GM23248 (cell line): ENCODE measurements around the gene MEGF9. TPM values are rescaled to one million over a fixed set of nuclear protein-coding genes. Genes with fewer than 3 reads are reported as not detected.

Source experiments
- DNase-seq: peaks from one replicate; pipeline ENCODE4 v3.0.0-alpha.2; 2015
- H2AFZ ChIP-seq: fragments of 200-600 bp; sonication (generic); 2 replicates; pipeline ENCODE4 v1.6.1; 2016; ENCODE audit warnings: antibody characterized with exemption
- H3F3A ChIP-seq: fragments of 200-600 bp; sonication (generic); 2 replicates; pipeline ENCODE4 v1.6.1; 2016; ENCODE audit warnings: mild to moderate bottlenecking, antibody characterized with exemption, mixed run types; ENCODE audit not compliant: insufficient read depth
- H3K27ac ChIP-seq: fragments of 200-600 bp; sonication (generic); 2 replicates; pipeline ENCODE4 v1.5.1; 2016; ENCODE audit warnings: mild to moderate bottlenecking
- H3K27me3 ChIP-seq: fragments of 200-600 bp; sonication (generic); replicated peaks from 2 replicates; pipeline ENCODE4 v1.6.1; 2016; ENCODE audit warnings: mild to moderate bottlenecking; ENCODE audit not compliant: insufficient read depth
- H3K36me3 ChIP-seq: fragments of 200-600 bp; sonication (generic); 2 replicates; pipeline ENCODE4 v1.6.1; 2016; ENCODE audit warnings: low read depth, mild to moderate bottlenecking
- H3K4me1 ChIP-seq: fragments of 200-600 bp; sonication (generic); 2 replicates; pipeline ENCODE4 v1.6.1; 2016; ENCODE audit warnings: mild to moderate bottlenecking; ENCODE audit not compliant: insufficient read depth
- H3K4me2 ChIP-seq: fragments of 200-600 bp; sonication (generic); one replicate; pipeline ENCODE4 v1.6.1; 2016; ENCODE audit warnings: mild to moderate bottlenecking; ENCODE audit not compliant: unreplicated experiment
- H3K4me3 ChIP-seq: fragments of 200-600 bp; sonication (generic); 2 replicates; pipeline ENCODE4 v1.5.1; 2016; ENCODE audit warnings: mild to moderate bottlenecking
- H3K79me2 ChIP-seq: fragments of 200-600 bp; sonication (generic); 2 replicates; pipeline ENCODE4 v1.6.1; 2016; ENCODE audit warnings: mild to moderate bottlenecking; ENCODE audit not compliant: insufficient read depth
- H3K9ac ChIP-seq: fragments of 200-600 bp; sonication (generic); 2 replicates; pipeline ENCODE4 v1.6.1; 2016; ENCODE audit warnings: mild to moderate bottlenecking
- H3K9me2 ChIP-seq: fragments of 200-600 bp; sonication (generic); 2 replicates; pipeline ENCODE4 v1.6.1; 2016; ENCODE audit warnings: mixed run types, mild to moderate bottlenecking, moderate library complexity; ENCODE audit not compliant: insufficient read depth
- H3K9me3 ChIP-seq: fragments of 200-600 bp; sonication (generic); one replicate; pipeline ENCODE4 v1.6.1; 2017; ENCODE audit warnings: low read depth
- H4K20me1 ChIP-seq: fragments of 200-600 bp; sonication (generic); 2 replicates; pipeline ENCODE4 v1.6.0; 2016; ENCODE audit not compliant: insufficient read depth
- EZH2 ChIP-seq: fragments of 200-600 bp; sonication (generic); IDR thresholded peaks from 2 replicates; pipeline ENCODE4 v1.6.1; 2018; ENCODE audit warnings: antibody characterized with exemption, mild to moderate bottlenecking; ENCODE audit not compliant: insufficient read depth, poor library complexity, severe bottlenecking
- EZH2phosphoT487 ChIP-seq: fragments of 200-600 bp; sonication (generic); IDR thresholded peaks from 2 replicates; pipeline ENCODE4 v1.6.1; 2018; ENCODE audit warnings: antibody characterized with exemption, moderate library complexity, mild to moderate bottlenecking, low read depth; ENCODE audit not compliant: insufficient read depth
- WGBS, 2 experiments: methylation state at CpG; one replicate each; pipeline ENCODE4 v1.1.6; 2015 to 2017; ENCODE audit warnings: low lambda C conversion rate in 2 of 2, low coverage in 1 of 2; ENCODE audit errors: missing lambda C conversion rate in 2 of 2; 5-methylcytosine and 5-hydroxymethylcytosine counted together
- in situ Hi-C: fragments of 300-500 bp; cut with MboI; formaldehyde crosslinking; loops from 2 replicates; pipeline ENCODE4 v1.15.0; 2020
- polyA plus RNA-seq: library from polyadenylated mRNA; unstranded; fragments of >200 nt; fragmentation: Nextera tagmentation; extraction: Ambion mirVana; gene quantifications from 2 replicates; pipeline ENCODE4 v1.2.1, GENCODE V29; 2016
- total RNA-seq: library from RNA; depleted of rRNA; stranded (reverse); fragments of >200 nt; shearing (Covaris generic); gene quantifications from 2 replicates; pipeline ENCODE4 v1.2.3, GENCODE V29; 2014

The MEGF9 gene
- total and polyA plus RNA-seq, 2 experiments from 2014 or later: 2.1 to 3.8 TPM

- no peaks in the 10 kb centered on the region for H3K9me3 ChIP-seq
- in situ Hi-C loops: no loop called here
- H3K4me3 ChIP-seq: no peak overlapping the region
- no peaks in the 10 kb centered on the region for H3K27me3 ChIP-seq
- peaks cover 21% of the 10 kb centered on the region for H3K4me1 ChIP-seq
- H3K27ac ChIP-seq: no peak overlapping the region
- peaks cover 10% of the 10 kb centered on the region for H3F3A ChIP-seq
- no peak for DNase-seq
- H4K20me1 ChIP-seq: no peaks in the 10 kb centered on the region
- H3K36me3 ChIP-seq: no peaks in the 10 kb centered on the region
- TF ChIP-seq EZH2phosphoT487 (no peak), EZH2 (no peak)
- no peak overlapping the region for H3K9ac ChIP-seq
- no peaks in the 10 kb centered on the region for H3K79me2 ChIP-seq
- no peaks in the 10 kb centered on the region for H3K9me2 ChIP-seq
- H2AFZ ChIP-seq: no peak overlapping the region
- 97 to 100% methylated on average over 1 of the region's 1 CpG for WGBS, 2 experiments
- H3K4me2 ChIP-seq: no peak overlapping the region
These were observed 92.3 kb downstream of the MEGF9 start for GRCh38 chr9:120621941-120622340.

GRCh38 chr9:120619751-120620655 is 94.3 kb downstream of the MEGF9 start:
- no peak overlapping the region for H3K27ac ChIP-seq
- H3K36me3 ChIP-seq: no peaks in the 10 kb centered on the region
- TF ChIP-seq EZH2 (no peak), EZH2phosphoT487 (no peak)
- H2AFZ ChIP-seq: peak overlapping the region; percentile 50
- 47 to 48% methylated on average over 8 of the region's 8 CpGs for WGBS, 2 experiments
- H3K27me3 ChIP-seq: no peaks in the 10 kb centered on the region
- in situ Hi-C loops: no loop called here
- no peaks in the 10 kb centered on the region for H4K20me1 ChIP-seq
- H3F3A ChIP-seq: peaks cover 10% of the 10 kb centered on the region
- no peak overlapping the region for H3K4me3 ChIP-seq
- H3K9me3 ChIP-seq: no peaks in the 10 kb centered on the region
- no peak overlapping the region for H3K9ac ChIP-seq
- H3K9me2 ChIP-seq: no peaks in the 10 kb centered on the region
- no peak overlapping the region for H3K4me2 ChIP-seq
- H3K4me1 ChIP-seq: peaks cover 25% of the 10 kb centered on the region
- H3K79me2 ChIP-seq: no peaks in the 10 kb centered on the region
- peak; percentile 82 for DNase-seq

GRCh38 chr9:120616966-120617935 is 97.0 kb downstream of the MEGF9 start:
- peak overlapping the region; percentile 33 for H3K27ac ChIP-seq

GRCh38 chr9:120612218-120612617 is 102.1 kb downstream of the MEGF9 start:
- no peak for TF ChIP-seq EZH2
- no peak for TF ChIP-seq EZH2phosphoT487

More at GRCh38 chr9:120616966-120617935, 97.0 kb downstream of the MEGF9 start:
- TF ChIP-seq EZH2: no peak
- no peak for TF ChIP-seq EZH2phosphoT487
- Histone ChIP-seq H3K9ac (no peak overlapping the region), H3K79me2 (no peaks in the 10 kb centered on the region), H4K20me1 (no peaks in the 10 kb centered on the region), H3K36me3 (no peaks in the 10 kb centered on the region), H2AFZ (peak overlapping the region; percentile 43), H3K4me2 (peak overlapping the region; percentile 45), H3K4me1 (peaks cover 25% of the 10 kb centered on the region), H3K4me3 (no peak overlapping the region), H3K9me2 (no peaks in the 10 kb centered on the region), H3K9me3 (no peaks in the 10 kb centered on the region), H3F3A (peaks cover 10% of the 10 kb centered on the region), H3K27me3 (no peaks in the 10 kb centered on the region)
- in situ Hi-C loops: no loop called here
- DNase-seq: peak; percentile 58

More at GRCh38 chr9:120612218-120612617, 102.1 kb downstream of the MEGF9 start:
- peaks cover 17% of the 10 kb centered on the region for H3K4me1 ChIP-seq
- DNase-seq: peak; percentile 7
- H3K79me2 ChIP-seq: no peaks in the 10 kb centered on the region
- H3K27me3 ChIP-seq: no peaks in the 10 kb centered on the region
- no peaks in the 10 kb centered on the region for H3K9me3 ChIP-seq
- in situ Hi-C loops: no loop called here
- H3K36me3 ChIP-seq: no peaks in the 10 kb centered on the region
- no peak overlapping the region for H3K9ac ChIP-seq
- no peaks in the 10 kb centered on the region for H4K20me1 ChIP-seq
- no peak overlapping the region for H2AFZ ChIP-seq
- no peaks in the 10 kb centered on the region for H3F3A ChIP-seq
- no peak overlapping the region for H3K4me2 ChIP-seq
- no peak overlapping the region for H3K4me3 ChIP-seq
- 100% methylated on average over 1 of the region's 1 CpG for WGBS, 2 experiments
- no peak overlapping the region for H3K27ac ChIP-seq
- no peaks in the 10 kb centered on the region for H3K9me2 ChIP-seq
